Measurements from ENCODE around the gene ARID2. TPM values are rescaled to one million over a fixed set of nuclear protein-coding genes. Genes with fewer than 3 reads are reported as not detected.

Gene ARID2
- total RNA-seq, 4 donors from 2014 or later = 32.1 to 79.1 (median 41.5) TPM

DNA sequence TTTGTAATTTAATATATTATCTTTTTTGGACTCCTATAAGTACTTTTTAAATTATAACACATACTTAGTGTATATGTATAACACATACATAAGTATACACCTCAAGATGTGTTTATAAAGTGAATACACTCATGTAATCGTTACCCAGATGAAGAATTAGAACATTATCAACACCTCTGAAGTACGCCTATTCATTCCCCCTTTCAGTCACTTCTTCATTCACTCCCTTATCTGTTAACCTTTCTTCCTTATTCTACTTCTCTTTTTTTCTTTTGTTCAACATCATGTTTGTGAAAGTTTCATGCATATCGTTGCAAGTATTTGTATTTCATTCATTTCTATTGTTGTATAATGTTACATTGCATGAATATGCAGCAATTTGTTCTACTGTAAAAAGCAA lies 98.5 kb downstream of the ARID2 start:
- TF ChIP-seq EP300 (IDR thresholded peaks at IDR 0.05) (no peak), POLR2AphosphoS5 (IDR thresholded peaks at IDR 0.05) (no peak), POLR2A (IDR thresholded peaks at IDR 0.05) (no peak)
- TF ChIP-seq, protein P1, sequence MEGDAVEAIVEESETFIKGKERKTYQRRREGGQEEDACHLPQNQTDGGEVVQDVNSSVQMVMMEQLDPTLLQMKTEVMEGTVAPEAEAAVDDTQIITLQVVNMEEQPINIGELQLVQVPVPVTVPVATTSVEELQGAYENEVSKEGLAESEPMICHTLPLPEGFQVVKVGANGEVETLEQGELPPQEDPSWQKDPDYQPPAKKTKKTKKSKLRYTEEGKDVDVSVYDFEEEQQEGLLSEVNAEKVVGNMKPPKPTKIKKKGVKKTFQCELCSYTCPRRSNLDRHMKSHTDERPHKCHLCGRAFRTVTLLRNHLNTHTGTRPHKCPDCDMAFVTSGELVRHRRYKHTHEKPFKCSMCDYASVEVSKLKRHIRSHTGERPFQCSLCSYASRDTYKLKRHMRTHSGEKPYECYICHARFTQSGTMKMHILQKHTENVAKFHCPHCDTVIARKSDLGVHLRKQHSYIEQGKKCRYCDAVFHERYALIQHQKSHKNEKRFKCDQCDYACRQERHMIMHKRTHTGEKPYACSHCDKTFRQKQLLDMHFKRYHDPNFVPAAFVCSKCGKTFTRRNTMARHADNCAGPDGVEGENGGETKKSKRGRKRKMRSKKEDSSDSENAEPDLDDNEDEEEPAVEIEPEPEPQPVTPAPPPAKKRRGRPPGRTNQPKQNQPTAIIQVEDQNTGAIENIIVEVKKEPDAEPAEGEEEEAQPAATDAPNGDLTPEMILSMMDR (IDR thresholded peaks at IDR 0.05) = no peak
- Histone ChIP-seq H3K27ac (no peak overlapping the region), H3K4me3 (no peak overlapping the region), H3K36me3 (peaks cover 14% of the 10 kb centered on the region), H3K4me1 (no peaks in the 10 kb centered on the region), H3K9me3 (no peaks in the 10 kb centered on the region), H3K27me3 (no peaks in the 10 kb centered on the region)
- WGBS = 91% methylated on average over 3 of the region's 3 CpGs
- no peak for DNase-seq (ENCODE audit: low spot score in 2 of 2)

DNA sequence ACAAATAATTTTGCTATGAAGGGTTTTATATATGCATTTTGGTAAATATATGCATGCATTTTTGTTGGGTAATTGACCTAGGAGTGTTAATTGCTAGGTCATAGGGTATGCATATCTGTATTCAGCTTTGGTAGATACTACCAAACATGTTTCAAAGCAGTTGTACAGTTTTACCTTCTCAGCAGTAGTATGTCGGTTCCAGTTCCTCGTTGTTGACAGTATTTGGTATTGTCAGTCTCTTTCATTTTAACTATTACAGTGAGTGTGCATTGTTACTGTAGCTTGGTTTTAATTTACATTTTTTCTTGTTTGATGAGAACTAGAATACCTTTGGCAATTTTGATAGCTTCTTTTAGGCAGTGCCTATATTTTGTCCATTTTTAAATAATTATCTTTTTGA lies 98.9 kb downstream of the ARID2 start:
- DNase-seq (ENCODE audit: low spot score in 2 of 2) = no peak
- no peak for TF ChIP-seq POLR2AphosphoS5 (IDR thresholded peaks at IDR 0.05)
- no peak for TF ChIP-seq EP300 (IDR thresholded peaks at IDR 0.05)
- TF ChIP-seq POLR2A (IDR thresholded peaks at IDR 0.05) = no peak
- TF ChIP-seq, protein P1 (IDR thresholded peaks at IDR 0.05) = no peak
- Histone ChIP-seq H3K9me3 (no peaks in the 10 kb centered on the region), H3K4me1 (no peaks in the 10 kb centered on the region), H3K36me3 (peaks cover 11% of the 10 kb centered on the region), H3K27ac (no peak overlapping the region), H3K27me3 (no peaks in the 10 kb centered on the region), H3K4me3 (no peak overlapping the region)
- WGBS = 61% methylated on average over 2 of the region's 2 CpGs

DNA sequence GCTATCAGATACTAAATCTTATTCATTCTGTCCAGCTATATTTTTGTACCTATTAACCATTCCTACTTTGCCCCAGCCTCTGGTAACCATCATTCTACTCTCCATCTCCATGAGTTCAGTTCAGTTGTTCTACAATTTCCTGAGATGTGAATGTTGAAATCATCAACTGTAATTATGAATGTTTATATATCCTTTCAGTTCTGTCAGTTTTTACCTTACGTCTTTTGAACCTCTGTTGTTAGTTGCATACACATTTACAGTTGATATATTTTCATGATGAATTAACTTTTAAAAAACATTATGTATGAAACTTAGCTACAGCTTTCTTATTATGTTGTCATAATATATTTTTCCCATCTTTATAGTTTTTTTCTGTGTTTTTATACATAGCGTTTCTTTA lies 102.1 kb downstream of the ARID2 start:
- Histone ChIP-seq H3K9me3 (no peaks in the 10 kb centered on the region), H3K36me3 (peaks cover 8% of the 10 kb centered on the region), H3K27me3 (no peaks in the 10 kb centered on the region), H3K4me3 (no peak overlapping the region), H3K27ac (no peak overlapping the region), H3K4me1 (no peaks in the 10 kb centered on the region)
- DNase-seq (ENCODE audit: low spot score in 2 of 2) = no peak
- no peak for TF ChIP-seq POLR2A (IDR thresholded peaks at IDR 0.05)
- WGBS = 96% methylated on average over 2 of the region's 2 CpGs

DNA sequence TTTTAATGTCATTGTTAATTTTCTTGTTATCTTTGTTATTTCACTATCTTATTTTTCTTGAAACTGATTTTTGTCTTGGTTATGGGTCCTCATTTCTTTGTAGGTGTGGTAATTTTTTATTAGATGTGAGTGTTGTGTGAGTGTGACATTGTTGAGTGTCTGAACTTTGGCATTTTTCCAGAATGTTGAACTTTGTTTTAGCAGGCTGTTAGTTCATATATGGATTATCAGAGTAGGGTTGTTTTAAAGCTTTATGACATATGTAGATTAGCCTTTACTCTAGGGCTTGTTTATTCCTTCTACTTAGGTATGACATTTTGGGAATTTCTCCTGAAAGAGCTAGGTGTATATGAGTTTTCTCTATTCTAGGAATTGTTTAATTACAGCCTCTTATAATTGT lies 103.9 kb downstream of the ARID2 start:
- Histone ChIP-seq H3K36me3 (peaks cover 23% of the 10 kb centered on the region), H3K4me3 (no peak overlapping the region), H3K27me3 (no peaks in the 10 kb centered on the region), H3K27ac (no peak overlapping the region), H3K9me3 (no peaks in the 10 kb centered on the region), H3K4me1 (no peaks in the 10 kb centered on the region)
- no peak for TF ChIP-seq POLR2A (IDR thresholded peaks at IDR 0.05)
- TF ChIP-seq EP300 (IDR thresholded peaks at IDR 0.05) = no peak
- no peak for TF ChIP-seq POLR2AphosphoS5 (IDR thresholded peaks at IDR 0.05)
- TF ChIP-seq, protein P1 (IDR thresholded peaks at IDR 0.05) = no peak
- no peak for DNase-seq (ENCODE audit: low spot score in 2 of 2)

DNA sequence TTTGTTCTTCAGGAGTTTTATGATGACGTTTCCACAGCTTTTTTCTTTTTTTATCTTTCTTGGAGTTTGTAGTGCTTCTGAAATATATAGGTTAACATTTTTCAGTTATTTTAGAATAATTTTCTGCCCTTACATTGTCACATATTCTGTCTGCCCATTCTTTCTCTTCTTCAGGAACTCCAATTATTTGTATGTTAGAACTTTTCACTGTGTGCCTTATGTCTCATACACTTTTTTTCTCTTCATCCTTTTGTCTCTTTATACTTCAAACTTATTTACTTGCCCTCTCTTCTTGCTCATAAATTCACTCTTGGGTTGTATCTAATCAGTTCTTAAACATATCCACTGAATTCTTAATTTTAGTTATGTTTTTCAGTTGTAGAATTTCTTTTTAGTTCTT lies 105.3 kb downstream of the ARID2 start:
- 100% methylated on average over 1 of the region's 1 CpG for WGBS
- DNase-seq (ENCODE audit: low spot score in 2 of 2) = no peak
- no peaks in the 10 kb centered on the region for H3K27me3 ChIP-seq
- peaks cover 34% of the 10 kb centered on the region for H3K36me3 ChIP-seq
- no peak overlapping the region for H3K27ac ChIP-seq
- no peak overlapping the region for H3K4me3 ChIP-seq
- no peaks in the 10 kb centered on the region for H3K9me3 ChIP-seq
- no peaks in the 10 kb centered on the region for H3K4me1 ChIP-seq
- no peak for TF ChIP-seq POLR2AphosphoS5 (IDR thresholded peaks at IDR 0.05)

DNA sequence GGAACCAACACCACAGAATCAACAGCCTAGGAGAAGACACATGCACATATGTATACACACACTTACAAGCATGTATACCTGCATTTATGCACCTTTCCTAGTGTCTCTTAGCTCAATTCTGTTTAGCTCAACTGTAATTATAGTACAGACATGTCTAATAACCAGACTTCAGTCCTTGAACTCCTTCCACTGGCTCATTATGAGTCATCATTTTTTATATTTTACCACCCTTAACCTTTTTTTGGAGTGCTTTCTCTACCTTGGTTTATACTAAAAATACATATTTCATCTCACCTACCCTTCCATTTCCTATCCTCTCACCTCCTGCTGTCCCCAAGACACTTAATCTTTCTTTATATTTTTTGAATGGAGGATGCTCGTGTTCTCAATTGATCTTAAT lies 110.4 kb downstream of the ARID2 start:
- DNase-seq (ENCODE audit: low spot score in 2 of 2) = no peak
- no peak overlapping the region for H3K27ac ChIP-seq
- peaks cover 45% of the 10 kb centered on the region for H3K36me3 ChIP-seq
- no peaks in the 10 kb centered on the region for H3K27me3 ChIP-seq
- whole genome bisulfite sequencing = 100% methylated on average over 1 of the region's 1 CpG
- H3K4me1 ChIP-seq = no peaks in the 10 kb centered on the region
- no peak overlapping the region for H3K4me3 ChIP-seq
- no peaks in the 10 kb centered on the region for H3K9me3 ChIP-seq
- TF ChIP-seq EP300 (IDR thresholded peaks at IDR 0.05) = no peak
- TF ChIP-seq POLR2AphosphoS5 (IDR thresholded peaks at IDR 0.05) = no peak
- TF ChIP-seq POLR2A (IDR thresholded peaks at IDR 0.05) = no peak
- TF ChIP-seq, protein P1 (IDR thresholded peaks at IDR 0.05) = no peak
